ENCODE results near the gene CFAP300. TPM values are rescaled to one million over a fixed set of nuclear protein-coding genes. Genes with fewer than 3 reads are reported as not detected.
A peak's percentile ranks its signal among the peaks of the same experiment; 100 is the strongest.

The CFAP300 gene
- total RNA-seq = not detected
- under 1 TPM; 0.11 to 0.26 (median 0.21) TPM for polyA plus RNA-seq
- long read RNA-seq, donor 1 = 0 reads
- long read RNA-seq, donor 2 = 0 reads

GRCh38 chr11:102047305-102047924 is at the start of gene CFAP300:
CFAP300 (plus strand) TSS chr11:102047437; CDS start chr11:102047471, 34 bp downstream.
- TF ChIP-seq POLR2AphosphoS5 (IDR thresholded peaks at IDR 0.05) (no peak), POLR2A (IDR thresholded peaks at IDR 0.05) (no peak), CTCF (IDR thresholded peaks at IDR 0.05 in 8 of 11, conservative IDR thresholded peaks at IDR 0.05 in 3 of 11) (no peak)
- peak within 1 kb of the TSS; percentile 14 to 59 (median 25) for H3K4me3 ChIP-seq
- 2 to 5% (median 4%) methylated on average over 33 to 45 of the region's 45 CpGs for WGBS, 5 donors
- no peaks in the 10 kb centered on the region for H3K9me3 ChIP-seq
- no peak within 1 kb of the TSS for H3K27ac ChIP-seq
- H3K27me3 ChIP-seq (replicated peaks in 1 of 7) = peaks cover 0 to 58% (median 15%) of the 10 kb centered on the region in 7 donors
- peak; percentile 74 for DNase-seq
- no peaks in the 10 kb centered on the region for H3K36me3 ChIP-seq
- intact Hi-C loops (cut with DNase I; ENCODE audit: low total_unique reads) = no loop called here
- peaks cover 0 to 10% (median 3%) of the 10 kb centered on the region in 6 donors for H3K4me1 ChIP-seq

GRCh38 chr11:102001657-102002338 is 45.4 kb upstream of the CFAP300 start:
- Histone ChIP-seq H3K4me3 (no peak overlapping the region), H3K36me3 (peaks cover 0 to 8% (median 0%) of the 10 kb centered on the region in 6 donors), H3K27ac (no peak overlapping the region), H3K27me3 (replicated peaks in 1 of 7) (no peaks in the 10 kb centered on the region), H3K9me3 (no peaks in the 10 kb centered on the region), H3K4me1 (no peaks in the 10 kb centered on the region)
- TF ChIP-seq POLR2A (IDR thresholded peaks at IDR 0.05) (no peak), POLR2AphosphoS5 (IDR thresholded peaks at IDR 0.05) (no peak), CTCF (IDR thresholded peaks at IDR 0.05 in 8 of 11, conservative IDR thresholded peaks at IDR 0.05 in 3 of 11) (no peak)
- intact Hi-C loops (cut with DNase I; ENCODE audit: low total_unique reads) = no loop called here
- 91 to 95% (median 93%) methylated on average over 3 of the region's 3 CpGs for WGBS, 5 donors
- no peak for DNase-seq

GRCh38 chr11:102004220-102004619 is 43.0 kb upstream of the CFAP300 start:
- no peaks in the 10 kb centered on the region for H3K9me3 ChIP-seq
- TF ChIP-seq CTCF (IDR thresholded peaks at IDR 0.05 in 8 of 11, conservative IDR thresholded peaks at IDR 0.05 in 3 of 11) (no peak), POLR2A (IDR thresholded peaks at IDR 0.05) (no peak), POLR2AphosphoS5 (IDR thresholded peaks at IDR 0.05) (no peak)
- no peaks in the 10 kb centered on the region for H3K36me3 ChIP-seq
- intact Hi-C loops (cut with DNase I; ENCODE audit: low total_unique reads) = no loop called here
- H3K27me3 ChIP-seq (replicated peaks in 1 of 7) = no peaks in the 10 kb centered on the region
- H3K4me3 ChIP-seq = no peak overlapping the region
- no peak overlapping the region for H3K27ac ChIP-seq
- no peak for DNase-seq
- peaks cover 0 to 6% (median 1%) of the 10 kb centered on the region in 6 donors for H3K4me1 ChIP-seq

- Histone ChIP-seq H3K4me3 (no peak overlapping the region), H3K27me3 (replicated peaks in 1 of 7) (no peaks in the 10 kb centered on the region), H3K9me3 (no peaks in the 10 kb centered on the region), H3K4me1 (peaks cover 0 to 6% (median 1%) of the 10 kb centered on the region in 6 donors), H3K36me3 (no peaks in the 10 kb centered on the region), H3K27ac (no peak overlapping the region)
- 72 to 88% (median 79%) methylated on average over 4 of the region's 4 CpGs for WGBS, 5 donors
- no peak for DNase-seq
- intact Hi-C loops (cut with DNase I; ENCODE audit: low total_unique reads) = no loop called here
- no peak for TF ChIP-seq POLR2A (IDR thresholded peaks at IDR 0.05)
- TF ChIP-seq POLR2AphosphoS5 (IDR thresholded peaks at IDR 0.05) = no peak
- TF ChIP-seq CTCF (IDR thresholded peaks at IDR 0.05 in 8 of 11, conservative IDR thresholded peaks at IDR 0.05 in 3 of 11) = no peak
Observed at GRCh38 chr11:102005306-102005705, 41.9 kb upstream of the CFAP300 start.

Measured in spleen (tissue), 13 donors.